ENCODE measurements around the gene IL27RA. TPM values are rescaled to one million over a fixed set of nuclear protein-coding genes. Genes with fewer than 3 reads are reported as not detected.

The IL27RA gene
- total and polyA plus RNA-seq, 2 donors (not counting 3 experiments of a cell fraction or from before 2014, with no cell fraction given): 1.6 to 4.5 TPM

- intact Hi-C loops (cut with micrococcal nuclease) (no loop called here), dilution Hi-C loops (cut with MboI; ENCODE audit: extremely low pct_ligation_motif_present, low sequenced_read_pairs) (no loop called here)
- ChIA-PET CTCF (no interaction called here), POLR2A (no interaction called here)
- H3K4me3 ChIP-seq (replicated peaks in 1 of 3; ENCODE audit: insufficient read depth in 1 of 3, low read depth in 1 of 3, low read length in 3 of 3): no peak overlapping the region
- no peaks in the 10 kb centered on the region for H3K79me2 ChIP-seq (ENCODE audit: control insufficient read depth, insufficient read depth, low read length)
- H3K36me3 ChIP-seq (ENCODE audit: control insufficient read depth in 2 of 2, extremely low read depth in 1 of 2, insufficient read depth in 2 of 2, low read length in 2 of 2): peaks cover 0 to 2% of the 10 kb centered on the region in 2 experiments
- peaks cover 30% of the 10 kb centered on the region for H3K4me1 ChIP-seq (ENCODE audit: control insufficient read depth, extremely low read depth, insufficient read depth, low read length)
- DNase-seq (ENCODE audit: low read depth, low spot score): no peak
- H3K27ac ChIP-seq (ENCODE audit: insufficient read depth, low read depth, low read length): no peak overlapping the region
- no TSS peak for BruUV-seq (replicated peaks)
- no peaks in the 10 kb centered on the region for H3K9me3 ChIP-seq (replicated peaks; ENCODE audit: control insufficient read depth, insufficient read depth, low read length)
- H3K9me1 ChIP-seq (replicated peaks; ENCODE audit: control insufficient read depth, extremely low read depth, insufficient read depth, low read length): no peaks in the 10 kb centered on the region
- no peak for FAIRE-seq
- H3K27me3 ChIP-seq (ENCODE audit: control insufficient read depth in 2 of 2, insufficient read depth in 2 of 2, low read length in 2 of 2): no peaks in the 10 kb centered on the region
- no peak overlapping the region for H3K4me2 ChIP-seq (ENCODE audit: insufficient read depth, low read length)
- H4K20me1 ChIP-seq (replicated peaks; ENCODE audit: control insufficient read depth, extremely low read depth, insufficient read depth, low read length): no peaks in the 10 kb centered on the region
- no peak overlapping the region for H2AFZ ChIP-seq (ENCODE audit: low read depth, low read length)
- no peak overlapping the region for H3K9ac ChIP-seq (replicated peaks; ENCODE audit: extremely low read depth, insufficient read depth, low read length)
- TF ChIP-seq GATA2 (IDR thresholded peaks at IDR 0.05; ENCODE audit: insufficient read depth, insufficient read length, low read depth, low read length) (no peak), EZH2 (IDR thresholded peaks at IDR 0.05; ENCODE audit: borderline replicate concordance, low read depth, low read length, severe bottlenecking) (no peak), POLR2AphosphoS5 (IDR thresholded peaks at IDR 0.05; ENCODE audit: insufficient read depth, low read depth, low read length) (no peak), FOS (IDR thresholded peaks at IDR 0.05; ENCODE audit: borderline replicate concordance, insufficient read depth, low read length) (no peak), JUN (IDR thresholded peaks at IDR 0.05; ENCODE audit: borderline replicate concordance, insufficient read depth, insufficient read length, low read depth) (no peak), MYC (IDR thresholded peaks at IDR 0.05; ENCODE audit: low read depth, low read length) (no peak), CTCF (IDR thresholded peaks at IDR 0.05; ENCODE audit: extremely low read depth in 1 of 2, insufficient read depth in 1 of 2, low read depth in 1 of 2, low read length in 2 of 2) (no peak), MAX (IDR thresholded peaks at IDR 0.05; ENCODE audit: insufficient read depth, insufficient read length) (no peak), POLR2A (IDR thresholded peaks at IDR 0.05; ENCODE audit: low read depth, low read length) (no peak)
Measured at GRCh38 chr19:13982773-13983172, 48.8 kb upstream of the IL27RA start.

All from endothelial cell of umbilical vein (primary cell).